GM12872 (cell line): ENCODE data around the gene LILRB3.
A peak's percentile ranks its signal among the peaks of the same experiment; 100 is the strongest.
"Not testable (repeated sequence)": the region's sequence is repeated elsewhere in the genome, so short reads cannot be mapped to it uniquely, and the experiment has no call there.

Experiments
- CTCF ChIP-seq: IDR thresholded peaks from 3 replicates; pipeline ENCODE4 v1.5.1; 2011; ENCODE audit warnings: low read depth, mild to moderate bottlenecking, low read length, moderate library complexity; ENCODE audit not compliant: insufficient read depth

Gene LILRB3

GRCh38 chr19:54248016-54248601 is 25.3 kb upstream of the LILRB3 start:
- no peak for TF ChIP-seq CTCF

GRCh38 chr19:54247106-54247930 is 24.5 kb upstream of the LILRB3 start:
- TF ChIP-seq CTCF: no peak

GRCh38 chr19:54245936-54246335 is 23.1 kb upstream of the LILRB3 start:
- TF ChIP-seq CTCF: no peak

GRCh38 chr19:54242646-54243045 is 19.8 kb upstream of the LILRB3 start, which contains the start of gene LILRA6:
Gene LILRA6, minus strand, starts transcription at chr19:54242790.
- not testable (repeated sequence) for TF ChIP-seq CTCF

- TF ChIP-seq CTCF: no peak
Observed at GRCh38 chr19:54233941-54234340, 11.1 kb upstream of the LILRB3 start.

- TF ChIP-seq CTCF: peak; percentile 99
Observed at GRCh38 chr19:54231077-54231931, 8.5 kb upstream of the LILRB3 start.

GRCh38 chr19:54230031-54230430 is 7.2 kb upstream of the LILRB3 start:
- TF ChIP-seq CTCF: no peak
